ENCODE measurements around the gene ALS2. TPM values are rescaled to one million over a fixed set of nuclear protein-coding genes. Genes with fewer than 3 reads are reported as not detected.
A peak's percentile ranks its signal among the peaks of the same experiment; 100 is the strongest.

Gene ALS2
- total and polyA plus RNA-seq, 11 donors, result 12.3 to 45.1 (median 34.7) TPM

- no peak overlapping the region for H3K4me3 ChIP-seq
- H3K36me3 ChIP-seq, result peaks cover 0 to 100% (median 80%) of the 10 kb centered on the region in 9 donors
- intact Hi-C loops (cut with DNase I), result loop anchor here in 1 of 10 donors (5.0 kb wide), 1 partner anchor 35 kb away; no protein-coding TSS in a partner anchor
- ATAC-seq (no peak), DNase-seq (no peak)
- TF ChIP-seq POLR2A (IDR thresholded peaks at IDR 0.05) (no peak), CTCF (IDR thresholded peaks at IDR 0.05) (no peak)
- no peaks in the 10 kb centered on the region for H3K27me3 ChIP-seq
- H3K9me3 ChIP-seq, result no peaks in the 10 kb centered on the region
- H3K4me1 ChIP-seq, result no peaks in the 10 kb centered on the region
- WGBS, 4 donors, result 93 to 100% (median 97%) methylated on average over 1 of the region's 1 CpG
- H3K27ac ChIP-seq, result no peak overlapping the region
These were observed 68.0 kb downstream of the ALS2 start for GRCh38 chr2:201712726-201713125.

GRCh38 chr2:201709747-201710146 lies 71.0 kb downstream of the ALS2 start:
- no peaks in the 10 kb centered on the region for H3K9me3 ChIP-seq
- H3K4me1 ChIP-seq, result no peaks in the 10 kb centered on the region
- H3K27me3 ChIP-seq, result no peaks in the 10 kb centered on the region
- TF ChIP-seq POLR2A (IDR thresholded peaks at IDR 0.05), result no peak
- no peak for TF ChIP-seq CTCF (IDR thresholded peaks at IDR 0.05)
- 84 to 94% (median 87%) methylated on average over 5 of the region's 5 CpGs for WGBS, 4 donors
- H3K36me3 ChIP-seq, result peaks cover 0 to 100% (median 83%) of the 10 kb centered on the region in 9 donors
- H3K27ac ChIP-seq, result no peak overlapping the region
- no peak for ATAC-seq
- intact Hi-C loops (cut with DNase I), result loop anchor here in 1 of 10 donors (5.0 kb wide), 1 partner anchor 38 kb away; no protein-coding TSS in a partner anchor
- H3K4me3 ChIP-seq, result no peak overlapping the region
- no peak for DNase-seq

- TF ChIP-seq CTCF (IDR thresholded peaks at IDR 0.05), result no peak
- Histone ChIP-seq H3K36me3 (peaks cover 0 to 100% (median 81%) of the 10 kb centered on the region in 9 donors), H3K4me1 (no peaks in the 10 kb centered on the region), H3K9me3 (no peaks in the 10 kb centered on the region), H3K4me3 (no peak overlapping the region), H3K27me3 (no peaks in the 10 kb centered on the region), H3K27ac (no peak overlapping the region)
- ATAC-seq (no peak), DNase-seq (no peak)
- 68 to 72% (median 70%) methylated on average over 2 of the region's 2 CpGs for WGBS, 4 donors
- intact Hi-C loops (cut with DNase I), result no loop called here
These were observed 71.7 kb downstream of the ALS2 start for GRCh38 chr2:201709049-201709448.

GRCh38 chr2:201707753-201708152 lies 73.0 kb downstream of the ALS2 start:
- TF ChIP-seq POLR2A (IDR thresholded peaks at IDR 0.05) (no peak), CTCF (IDR thresholded peaks at IDR 0.05) (peak in 3 of 12 donors; percentile 15 to 21 (median 17))
- no peaks in the 10 kb centered on the region for H3K27me3 ChIP-seq
- no peaks in the 10 kb centered on the region for H3K9me3 ChIP-seq
- 57 to 79% (median 72%) methylated on average over 3 of the region's 3 CpGs for WGBS, 4 donors
- H3K4me3 ChIP-seq, result no peak overlapping the region
- DNase-seq (no peak), ATAC-seq (no peak)
- peaks cover 0 to 100% (median 84%) of the 10 kb centered on the region in 9 donors for H3K36me3 ChIP-seq
- H3K4me1 ChIP-seq, result no peaks in the 10 kb centered on the region
- no peak overlapping the region for H3K27ac ChIP-seq
- intact Hi-C loops (cut with DNase I), result no loop called here
